Type B pancreatic cell (in vitro differentiated cells): Measurements from ENCODE around the gene LRIF1. TPM values are rescaled to one million over a fixed set of nuclear protein-coding genes. Genes with fewer than 3 reads are reported as not detected.
"Not testable (repeated sequence)": the region's sequence is repeated elsewhere in the genome, so short reads cannot be mapped to it uniquely, and the experiment has no call there.

Experiments used
- DNase-seq: peaks from one replicate; pipeline ENCODE4 v3.0.0; 2021; ENCODE audit warnings: mixed read lengths; ENCODE audit not compliant: unreplicated experiment; ENCODE audit errors: extremely low spot score
- H3K27ac Mint-ChIP-seq: 2 replicates; pipeline ENCODE4 v1.8.0; 2021; ENCODE audit warnings: mild to moderate bottlenecking, mixed read lengths
- H3K27me3 Mint-ChIP-seq: 2 replicates; pipeline ENCODE4 v1.8.0; 2021; ENCODE audit warnings: mixed read lengths
- H3K36me3 Mint-ChIP-seq: 2 replicates; pipeline ENCODE4 v1.8.0; 2021; ENCODE audit warnings: mixed read lengths
- H3K4me1 Mint-ChIP-seq: one replicate; pipeline ENCODE4 v1.8.0; 2021; ENCODE audit warnings: mixed read lengths; ENCODE audit not compliant: unreplicated experiment
- H3K4me3 Mint-ChIP-seq: 2 replicates; pipeline ENCODE4 v1.8.0; 2021; ENCODE audit warnings: mild to moderate bottlenecking, mixed read lengths
- H3K9me3 Mint-ChIP-seq: 2 replicates; pipeline ENCODE4 v1.8.0; 2021; ENCODE audit warnings: mixed read lengths
- CTCF ChIP-seq: fragments of 200-600 bp; sonication (generic); conservative IDR thresholded peaks from 2 replicates; pipeline ENCODE4 v1.5.0; 2021; ENCODE audit warnings: antibody characterized with exemption, mild to moderate bottlenecking
- total RNA-seq: library from RNA; stranded (reverse); gene quantifications from 2 replicates; pipeline ENCODE4 v1.2.1, GENCODE V29; 2021; ENCODE audit warnings: low replicate concordance

LRIF1 gene
- total RNA-seq, 1 donor from 2014 or later, result 10.1 TPM

GRCh38 chr1:110948038-110948810 lies 15.5 kb downstream of the LRIF1 start:
- Mint-ChIP-seq H3K27ac (no peak overlapping the region), H3K4me3 (no peak overlapping the region), H3K36me3 (peaks cover 38% of the 10 kb centered on the region), H3K27me3 (no peaks in the 10 kb centered on the region), H3K4me1 (no peaks in the 10 kb centered on the region), H3K9me3 (peaks cover 4% of the 10 kb centered on the region)
- TF ChIP-seq CTCF, result no peak
- no peak for DNase-seq

DNA sequence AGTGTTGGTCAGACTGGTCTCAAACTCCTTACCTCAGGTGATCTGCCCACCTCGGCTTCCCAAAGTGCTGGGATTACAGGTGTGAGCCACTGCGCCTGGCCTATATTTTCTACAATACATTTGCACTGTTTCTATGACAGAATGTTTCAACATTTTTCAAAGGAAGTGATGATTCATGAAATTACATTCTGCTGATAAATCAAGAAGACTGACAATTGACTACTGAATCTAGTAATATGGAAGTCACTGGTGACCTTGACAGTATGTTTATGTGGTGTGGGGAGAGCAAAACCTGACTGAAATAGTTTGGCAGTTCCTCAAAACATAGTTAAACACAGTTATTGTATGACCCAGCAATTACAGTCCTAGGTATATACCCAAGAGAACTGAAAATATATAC lies 18.1 kb downstream of the LRIF1 start:
- TF ChIP-seq CTCF, result no peak
- Mint-ChIP-seq H3K9me3 (peaks cover 4% of the 10 kb centered on the region), H3K27me3 (no peaks in the 10 kb centered on the region), H3K4me3 (no peak overlapping the region), H3K36me3 (peaks cover 29% of the 10 kb centered on the region), H3K27ac (no peak overlapping the region), H3K4me1 (no peaks in the 10 kb centered on the region)
- no peak for DNase-seq

DNA sequence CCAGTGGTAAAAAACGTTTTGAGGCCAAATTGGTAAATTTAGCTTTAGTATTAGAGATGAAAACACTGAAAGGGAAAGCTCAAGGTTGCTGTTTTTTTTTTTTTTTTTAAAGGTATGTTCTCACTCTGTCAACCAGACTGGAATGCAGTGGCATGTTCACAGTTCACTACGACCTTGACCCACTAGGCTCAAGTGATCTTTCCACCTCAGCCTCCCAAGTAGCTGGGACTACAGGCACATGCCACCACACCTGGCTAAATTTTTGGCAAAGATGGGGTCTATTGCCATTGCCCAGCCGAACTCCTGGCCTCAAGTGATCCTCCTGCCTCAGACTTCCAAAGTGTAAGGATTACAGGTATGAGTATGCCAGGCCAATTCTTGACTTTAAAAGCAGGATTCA lies 18.9 kb downstream of the LRIF1 start:
- Mint-ChIP-seq H3K27ac (no peak overlapping the region), H3K4me3 (no peak overlapping the region), H3K9me3 (no peaks in the 10 kb centered on the region), H3K36me3 (peaks cover 21% of the 10 kb centered on the region), H3K27me3 (no peaks in the 10 kb centered on the region), H3K4me1 (no peaks in the 10 kb centered on the region)
- TF ChIP-seq CTCF, result no peak
- DNase-seq, result no peak

DNA sequence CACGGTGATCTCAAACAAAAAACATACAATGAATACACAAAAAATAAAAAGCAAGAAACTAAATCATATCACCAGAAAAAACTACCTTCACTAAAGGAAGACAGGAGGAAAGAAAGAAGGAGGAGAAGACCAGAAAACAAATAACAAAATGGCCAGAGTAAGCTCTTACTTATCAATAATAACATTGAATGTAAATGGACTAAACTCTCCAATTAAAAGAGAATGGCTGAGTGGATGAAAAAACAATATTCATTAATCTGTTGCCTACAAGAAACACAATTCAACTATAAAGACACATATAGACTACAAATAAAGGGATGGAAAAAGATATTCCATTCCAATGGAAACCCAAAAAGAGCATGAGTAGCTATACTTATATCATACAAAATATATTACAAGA lies 27.2 kb downstream of the LRIF1 start:
- Mint-ChIP-seq H3K4me1 (no peaks in the 10 kb centered on the region), H3K9me3 (no peaks in the 10 kb centered on the region)
- DNase-seq, result no peak

GRCh38 chr1:110931097-110931496 lies 32.6 kb downstream of the LRIF1 start:
- not testable (repeated sequence) for H3K36me3 Mint-ChIP-seq, H3K4me1 Mint-ChIP-seq, H3K4me3 Mint-ChIP-seq, H3K27me3 Mint-ChIP-seq, DNase-seq, H3K27ac Mint-ChIP-seq, H3K9me3 Mint-ChIP-seq

More for the DNA sequence above, 27.2 kb downstream of the LRIF1 start:
- Mint-ChIP-seq H3K27me3 (no peaks in the 10 kb centered on the region), H3K36me3 (no peaks in the 10 kb centered on the region), H3K4me3 (no peak overlapping the region), H3K27ac (no peak overlapping the region)
- TF ChIP-seq CTCF, result no peak

GRCh38 chr1:110928904-110929303 lies 34.8 kb downstream of the LRIF1 start:
- Mint-ChIP-seq H3K4me1 (no peaks in the 10 kb centered on the region), H3K36me3 (no peaks in the 10 kb centered on the region), H3K27me3 (no peaks in the 10 kb centered on the region), H3K27ac (no peak overlapping the region), H3K4me3 (no peak overlapping the region), H3K9me3 (no peaks in the 10 kb centered on the region)
- no peak for DNase-seq
- TF ChIP-seq CTCF, result no peak
